GM12875 (cell line): ENCODE results near the gene DIAPH3.

ENCODE experiments used
- H3K4me3 ChIP-seq: one replicate; pipeline ENCODE4 v1.5.1; 2011; ENCODE audit warnings: low read depth, low read length, control low read depth
- CTCF ChIP-seq: IDR thresholded peaks from 2 replicates; pipeline ENCODE4 v1.5.1; 2011; ENCODE audit warnings: low read depth, mild to moderate bottlenecking, control low read depth, inconsistent platforms, low read length, moderate library complexity, borderline replicate concordance; ENCODE audit not compliant: insufficient read depth

Gene DIAPH3

GRCh38 chr13:60178327-60178726 lies 14.6 kb upstream of the DIAPH3 start:
- no peak overlapping the region for H3K4me3 ChIP-seq
- no peak for TF ChIP-seq CTCF

GRCh38 chr13:60175571-60175970 lies 11.8 kb upstream of the DIAPH3 start:
- H3K4me3 ChIP-seq = no peak overlapping the region
- no peak for TF ChIP-seq CTCF

- TF ChIP-seq CTCF = no peak
These were observed 10.4 kb upstream of the DIAPH3 start for GRCh38 chr13:60174113-60174512.

GRCh38 chr13:60172111-60172510 lies 8.4 kb upstream of the DIAPH3 start:
- no peak for TF ChIP-seq CTCF
- no peak overlapping the region for H3K4me3 ChIP-seq

More at GRCh38 chr13:60174113-60174512, 10.4 kb upstream of the DIAPH3 start:
- H3K4me3 ChIP-seq = no peak overlapping the region

GRCh38 chr13:60170414-60170813 lies 6.7 kb upstream of the DIAPH3 start:
- H3K4me3 ChIP-seq = no peak overlapping the region
- no peak for TF ChIP-seq CTCF

- H3K4me3 ChIP-seq = no peak overlapping the region
These were observed 5.7 kb upstream of the DIAPH3 start for GRCh38 chr13:60169239-60170031.

More at GRCh38 chr13:60169239-60170031, 5.7 kb upstream of the DIAPH3 start:
- TF ChIP-seq CTCF = no peak
